ENCODE results near the gene OSBP2.

GRCh38 chr22:30781271-30781875, 86.7 kb downstream of the OSBP2 start:
- no peak for TF ChIP-seq CTCF (IDR thresholded peaks at IDR 0.05)
- TF ChIP-seq ZFX (IDR thresholded peaks at IDR 0.05; ENCODE audit: borderline replicate concordance): no peak

Data from 22Rv1 (cell line).